K562 (cell line): ENCODE results near the gene CFAP20DC.

Source experiments
- HDGF ChIP-seq: fragments of 450-650 bp; IDR thresholded peaks from 2 replicates; pipeline ENCODE4 v1.6.1; 2016
- HNRNPUL1 ChIP-seq: fragments of 200-400 bp; formaldehyde crosslinking; IDR thresholded peaks from 2 replicates; pipeline ENCODE4 v1.6.1; 2017; ENCODE audit warnings: low read length
- IRF9 ChIP-seq: fragments of 450-650 bp; IDR thresholded peaks from 2 replicates; pipeline ENCODE4 v1.6.1; 2016; ENCODE audit warnings: missing biosample characterization, missing genetic modification characterization
- MXI1 ChIP-seq: IDR thresholded peaks from 2 replicates; pipeline ENCODE4 v1.6.1; 2011; ENCODE audit warnings: low read depth, mild to moderate bottlenecking, improper control_type of control experiment, low read length
- POLR2A ChIP-seq: fragments of 450-650 bp; conservative IDR thresholded peaks from 2 replicates; pipeline ENCODE4 v1.6.1; 2016
- SRSF1 ChIP-seq: fragments of 200-400 bp; formaldehyde crosslinking; IDR thresholded peaks from 2 replicates; pipeline ENCODE4 v1.6.1; 2017; ENCODE audit warnings: mild to moderate bottlenecking, low read depth, low read length, moderate library complexity
- TCF7L2 ChIP-seq: fragments of 150-350 bp; IDR thresholded peaks from 2 replicates; pipeline ENCODE4 v1.6.1; 2016; ENCODE audit warnings: low read depth, mild to moderate bottlenecking, low read length, moderate library complexity
- TF ChIP-seq, protein P1 (sequence below), 3 experiments: IDR thresholded peaks in 2 of 3; conservative IDR thresholded peaks in 1 of 3; 2 replicates each; pipeline ENCODE4 v1.5.1; 2011 to 2012; ENCODE audit warnings: low read length in 3 of 3, mild to moderate bottlenecking in 3 of 3, control low read depth in 2 of 3, improper control_type of control experiment in 1 of 3, inconsistent platforms in 1 of 3, low read depth in 1 of 3, mixed read lengths in 1 of 3, moderate library complexity in 1 of 3; ENCODE audit not compliant: insufficient read depth in 2 of 3

GRCh38 chr3:58779934-58780333 lies 269.9 kb downstream of the CFAP20DC start:
- no peak for TF ChIP-seq TCF7L2
- TF ChIP-seq, protein P1, sequence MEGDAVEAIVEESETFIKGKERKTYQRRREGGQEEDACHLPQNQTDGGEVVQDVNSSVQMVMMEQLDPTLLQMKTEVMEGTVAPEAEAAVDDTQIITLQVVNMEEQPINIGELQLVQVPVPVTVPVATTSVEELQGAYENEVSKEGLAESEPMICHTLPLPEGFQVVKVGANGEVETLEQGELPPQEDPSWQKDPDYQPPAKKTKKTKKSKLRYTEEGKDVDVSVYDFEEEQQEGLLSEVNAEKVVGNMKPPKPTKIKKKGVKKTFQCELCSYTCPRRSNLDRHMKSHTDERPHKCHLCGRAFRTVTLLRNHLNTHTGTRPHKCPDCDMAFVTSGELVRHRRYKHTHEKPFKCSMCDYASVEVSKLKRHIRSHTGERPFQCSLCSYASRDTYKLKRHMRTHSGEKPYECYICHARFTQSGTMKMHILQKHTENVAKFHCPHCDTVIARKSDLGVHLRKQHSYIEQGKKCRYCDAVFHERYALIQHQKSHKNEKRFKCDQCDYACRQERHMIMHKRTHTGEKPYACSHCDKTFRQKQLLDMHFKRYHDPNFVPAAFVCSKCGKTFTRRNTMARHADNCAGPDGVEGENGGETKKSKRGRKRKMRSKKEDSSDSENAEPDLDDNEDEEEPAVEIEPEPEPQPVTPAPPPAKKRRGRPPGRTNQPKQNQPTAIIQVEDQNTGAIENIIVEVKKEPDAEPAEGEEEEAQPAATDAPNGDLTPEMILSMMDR (IDR thresholded peaks at IDR 0.05 in 2 of 3, conservative IDR thresholded peaks at IDR 0.05 in 1 of 3; ENCODE audit: insufficient read depth in 2 of 3, low read depth in 1 of 3, low read length in 3 of 3) = no peak
- no peak for TF ChIP-seq IRF9 (tag)
- TF ChIP-seq MXI1 = no peak
- no peak for TF ChIP-seq HDGF
- TF ChIP-seq POLR2A = no peak
- TF ChIP-seq SRSF1 = no peak
- no peak for TF ChIP-seq HNRNPUL1
